Measurements from ENCODE around the gene FSIP1.

GRCh38 chr15:39587731-39588530 is 194.7 kb downstream of the FSIP1 start:
- no peak for TF ChIP-seq CTCF (IDR thresholded peaks at IDR 0.05)
- no peak for TF ChIP-seq EP300 (IDR thresholded peaks at IDR 0.05; ENCODE audit: low read depth)
